Left cardiac atrium (tissue), 4 donors: ENCODE results near the gene PASK. TPM values are rescaled to one million over a fixed set of nuclear protein-coding genes. Genes with fewer than 3 reads are reported as not detected.

Experiments
- ATAC-seq, 2 donors: fragments of 200-7000 bp; cut with Tn5 transposase; one replicate each; pipeline ENCODE4 v1.9.1; 2020; ENCODE audit warnings: mild to moderate bottlenecking in 2 of 2, moderate library complexity in 2 of 2
- DNase-seq: peaks from one replicate; pipeline ENCODE4 v3.0.0-alpha.2; 2020
- intact Hi-C, 2 donors: fragments of 100-400 bp; cut with DNase I; formaldehyde crosslinking; loops; one replicate each; pipeline versions ENCODE4 v1.14.1 to v1.15.1; 2022 to 2023
- total RNA-seq, 2 donors: library from RNA; stranded (reverse); fragmentation: NEBNext Ultra II Directional; extraction: Animal tissue kit (Norgen Biotek cat#: 25700); gene quantifications; one replicate each; pipeline ENCODE4 v1.2.1, GENCODE V29; 2021
- donor health status: DM: no; HTN: yes; CAD: no.
- donor health status: DM: no; HTN: yes; CAD: no; lungs with severe emphysema.
- donor health status: DM: yes; HTN: yes; CAD: no.
- donor health status: Dilated cardiomyopathy.

Gene PASK
- total RNA-seq, 2 donors from 2014 or later, result 1.7 to 4.6 TPM

GRCh38 chr2:241132538-241133435, 16.5 kb downstream of the PASK start:
- ATAC-seq (no peak), DNase-seq (no peak)
- intact Hi-C loops, result no loop called here

GRCh38 chr2:241131531-241131930, 17.7 kb downstream of the PASK start:
- DNase-seq (no peak), ATAC-seq (no peak)
- intact Hi-C loops, result no loop called here

- DNase-seq, result no peak
- intact Hi-C loops, result no loop called here
- ATAC-seq, result no peak
Observed at GRCh38 chr2:241130316-241130715, 19.0 kb downstream of the PASK start.

- intact Hi-C loops, result no loop called here
- no peak for ATAC-seq
- DNase-seq, result no peak
Observed at GRCh38 chr2:241129086-241129871, 20.0 kb downstream of the PASK start.

- intact Hi-C loops, result no loop called here
- ATAC-seq (no peak), DNase-seq (no peak)
Observed at GRCh38 chr2:241128266-241128665, 21.0 kb downstream of the PASK start.

- intact Hi-C loops, result no loop called here
- ATAC-seq (no peak), DNase-seq (no peak)
Observed at GRCh38 chr2:241126771-241127202, 22.5 kb downstream of the PASK start.

- DNase-seq, result no peak
- no peak for ATAC-seq
- intact Hi-C loops, result no loop called here
Observed at GRCh38 chr2:241126201-241126611, 23.1 kb downstream of the PASK start.

- intact Hi-C loops, result no loop called here
- ATAC-seq, result no peak
- DNase-seq, result no peak
Observed at GRCh38 chr2:241125626-241126025, 23.6 kb downstream of the PASK start.

- no peak for DNase-seq
- intact Hi-C loops, result no loop called here
- peak in 1 of 2 donors; percentile 91 for ATAC-seq
Observed at GRCh38 chr2:241123816-241124536, 25.3 kb downstream of the PASK start.

- no peak for ATAC-seq
- intact Hi-C loops, result no loop called here
- no peak for DNase-seq
Observed at GRCh38 chr2:241122376-241123002, 26.8 kb downstream of the PASK start.

GRCh38 chr2:241121008-241121407, 28.3 kb downstream of the PASK start:
- DNase-seq (no peak), ATAC-seq (no peak)
- intact Hi-C loops, result no loop called here

- ATAC-seq (no peak), DNase-seq (no peak)
- intact Hi-C loops, result no loop called here
Observed at GRCh38 chr2:241120440-241120839, 28.8 kb downstream of the PASK start.

GRCh38 chr2:241118737-241119505, 30.4 kb downstream of the PASK start:
- ATAC-seq, result no peak
- intact Hi-C loops, result no loop called here
- DNase-seq, result no peak

- ATAC-seq (no peak), DNase-seq (no peak)
- intact Hi-C loops, result no loop called here
Observed at GRCh38 chr2:241116606-241117560, 32.4 kb downstream of the PASK start.

GRCh38 chr2:241115361-241115760, 33.9 kb downstream of the PASK start:
- ATAC-seq (no peak), DNase-seq (no peak)
- intact Hi-C loops, result no loop called here

GRCh38 chr2:241114836-241115235, 34.4 kb downstream of the PASK start:
- ATAC-seq, result no peak
- intact Hi-C loops, result no loop called here
- no peak for DNase-seq

- intact Hi-C loops, result no loop called here
- no peak for DNase-seq
- ATAC-seq, result no peak
Observed at GRCh38 chr2:241112592-241112991, 36.7 kb downstream of the PASK start.
